ENCODE measurements around the gene CLEC2D.

Gene CLEC2D

DNA sequence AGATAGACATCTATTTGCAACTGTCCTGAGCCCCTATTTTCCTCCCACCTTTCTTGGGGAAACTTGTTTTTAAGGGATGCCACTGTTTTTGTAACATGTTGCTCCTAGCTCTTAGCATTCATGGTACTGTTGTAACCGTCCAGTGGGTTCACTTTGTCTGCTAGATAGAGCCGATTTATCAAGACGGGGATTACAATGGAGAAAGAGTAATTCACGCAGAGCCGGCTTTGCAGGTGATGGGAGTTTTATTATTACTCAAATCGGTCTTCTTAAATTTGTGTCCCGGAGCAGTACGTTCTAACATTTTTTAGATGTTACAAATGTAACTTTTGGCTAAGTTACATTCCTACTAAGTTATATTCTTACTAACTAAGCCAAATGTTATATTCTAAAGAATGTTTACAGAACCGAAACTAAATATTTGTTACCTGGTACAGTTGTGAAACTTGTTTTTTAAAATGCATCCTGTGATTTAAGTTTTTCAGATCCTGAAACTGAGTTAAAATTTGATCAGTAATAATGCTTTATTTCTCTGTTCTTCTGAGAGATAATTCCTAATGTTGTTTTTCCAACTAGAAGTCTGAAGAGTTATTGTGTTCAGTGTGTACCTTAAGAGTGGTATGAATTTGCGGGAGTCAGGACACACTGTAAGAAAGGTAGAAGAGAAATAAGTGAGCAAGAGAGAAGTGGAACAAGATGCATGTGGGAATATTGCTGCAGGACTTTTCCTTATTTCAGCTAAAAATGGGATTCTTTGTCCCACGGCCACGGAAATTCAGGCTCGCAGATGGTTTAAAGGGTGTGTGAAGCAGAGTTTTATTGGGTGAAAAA lies 20.6 kb upstream of the CLEC2D start:
- TF ChIP-seq, protein P1, sequence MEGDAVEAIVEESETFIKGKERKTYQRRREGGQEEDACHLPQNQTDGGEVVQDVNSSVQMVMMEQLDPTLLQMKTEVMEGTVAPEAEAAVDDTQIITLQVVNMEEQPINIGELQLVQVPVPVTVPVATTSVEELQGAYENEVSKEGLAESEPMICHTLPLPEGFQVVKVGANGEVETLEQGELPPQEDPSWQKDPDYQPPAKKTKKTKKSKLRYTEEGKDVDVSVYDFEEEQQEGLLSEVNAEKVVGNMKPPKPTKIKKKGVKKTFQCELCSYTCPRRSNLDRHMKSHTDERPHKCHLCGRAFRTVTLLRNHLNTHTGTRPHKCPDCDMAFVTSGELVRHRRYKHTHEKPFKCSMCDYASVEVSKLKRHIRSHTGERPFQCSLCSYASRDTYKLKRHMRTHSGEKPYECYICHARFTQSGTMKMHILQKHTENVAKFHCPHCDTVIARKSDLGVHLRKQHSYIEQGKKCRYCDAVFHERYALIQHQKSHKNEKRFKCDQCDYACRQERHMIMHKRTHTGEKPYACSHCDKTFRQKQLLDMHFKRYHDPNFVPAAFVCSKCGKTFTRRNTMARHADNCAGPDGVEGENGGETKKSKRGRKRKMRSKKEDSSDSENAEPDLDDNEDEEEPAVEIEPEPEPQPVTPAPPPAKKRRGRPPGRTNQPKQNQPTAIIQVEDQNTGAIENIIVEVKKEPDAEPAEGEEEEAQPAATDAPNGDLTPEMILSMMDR (IDR thresholded peaks at IDR 0.05): no peak

DNA sequence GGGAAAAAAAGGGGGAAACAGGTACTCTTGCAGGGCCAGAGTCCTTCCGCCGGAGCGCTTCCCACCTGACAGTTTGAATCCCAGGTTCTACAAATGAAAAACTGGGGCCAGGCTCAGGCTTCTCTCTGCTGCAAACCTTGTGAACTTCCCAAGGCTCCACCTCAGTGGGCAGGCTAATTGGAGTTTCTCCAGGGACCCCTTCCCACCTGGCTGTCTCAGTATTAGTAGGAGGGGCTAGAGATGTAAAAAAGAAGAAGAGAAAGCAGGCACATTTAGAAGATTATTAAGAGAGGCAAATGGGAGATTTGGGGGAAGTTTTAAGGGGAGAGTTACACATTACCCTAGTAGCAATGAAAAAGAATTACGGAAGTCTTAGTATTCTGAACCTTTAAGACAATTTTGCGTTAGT lies 20.0 kb upstream of the CLEC2D start:
- TF ChIP-seq, protein P1 (IDR thresholded peaks at IDR 0.05): no peak

DNA sequence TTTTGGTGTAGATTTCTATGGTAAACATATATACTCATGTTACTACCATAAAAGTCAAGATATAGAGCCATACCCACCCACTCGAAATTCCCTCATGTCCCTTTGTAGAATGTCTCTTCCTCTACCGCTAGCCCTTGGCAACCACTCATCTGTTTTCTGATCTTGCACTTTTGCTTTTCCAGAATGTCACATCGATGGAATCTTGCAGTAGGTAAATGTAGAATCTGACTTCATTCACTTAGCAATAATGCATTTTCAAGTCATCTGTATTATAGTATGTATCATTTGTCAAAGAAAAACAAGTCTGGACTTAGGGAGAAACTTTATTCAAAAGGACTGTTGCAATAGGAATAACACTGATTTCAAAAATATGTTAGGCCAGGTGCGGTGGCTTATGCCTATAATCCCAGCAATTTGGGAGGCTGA lies 19.3 kb upstream of the CLEC2D start:
- TF ChIP-seq, protein P1 (IDR thresholded peaks at IDR 0.05): no peak

DNA sequence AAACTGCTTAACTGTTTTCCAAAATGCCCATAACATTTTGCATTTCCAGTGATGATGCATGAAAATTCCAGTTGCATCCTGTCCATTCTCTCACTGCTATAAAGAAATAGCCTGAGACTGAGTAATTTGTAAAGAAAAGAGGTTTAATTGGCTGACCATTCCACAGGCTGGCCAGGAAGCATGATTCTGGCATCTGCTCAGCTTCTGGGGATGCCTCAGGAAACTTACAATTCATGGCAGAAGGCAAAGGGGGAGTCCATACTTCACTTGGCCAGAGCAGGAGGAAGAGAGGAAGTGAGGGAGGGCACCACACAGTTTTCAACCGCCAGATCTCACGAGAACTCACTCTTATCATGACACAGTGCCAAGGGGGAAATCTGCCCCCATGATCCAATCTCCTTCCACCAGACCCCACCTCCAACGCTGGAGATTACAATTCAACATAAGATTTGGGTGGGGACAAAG lies 18.2 kb upstream of the CLEC2D start:
- TF ChIP-seq, protein P1 (IDR thresholded peaks at IDR 0.05): no peak

DNA sequence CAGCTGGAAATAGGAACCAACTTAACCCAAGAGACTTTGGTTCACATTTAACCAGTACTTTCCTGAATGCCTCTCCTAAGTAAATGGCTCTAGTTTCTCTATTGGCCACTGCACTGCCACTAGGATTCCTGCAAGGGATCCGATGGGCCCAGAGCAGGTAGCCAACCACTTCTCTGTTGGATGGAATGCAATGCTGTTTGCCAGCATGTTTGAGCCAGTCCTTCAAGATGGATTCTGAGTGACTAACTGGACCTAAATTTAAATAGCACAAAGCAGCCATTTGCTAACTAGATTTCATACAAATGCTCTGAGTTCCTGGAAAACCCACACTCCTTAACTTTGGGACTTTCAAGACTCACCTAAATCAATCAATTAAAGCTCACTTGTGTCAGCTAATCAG lies 9.5 kb upstream of the CLEC2D start:
- TF ChIP-seq, protein P1 (IDR thresholded peaks at IDR 0.05): no peak

DNA sequence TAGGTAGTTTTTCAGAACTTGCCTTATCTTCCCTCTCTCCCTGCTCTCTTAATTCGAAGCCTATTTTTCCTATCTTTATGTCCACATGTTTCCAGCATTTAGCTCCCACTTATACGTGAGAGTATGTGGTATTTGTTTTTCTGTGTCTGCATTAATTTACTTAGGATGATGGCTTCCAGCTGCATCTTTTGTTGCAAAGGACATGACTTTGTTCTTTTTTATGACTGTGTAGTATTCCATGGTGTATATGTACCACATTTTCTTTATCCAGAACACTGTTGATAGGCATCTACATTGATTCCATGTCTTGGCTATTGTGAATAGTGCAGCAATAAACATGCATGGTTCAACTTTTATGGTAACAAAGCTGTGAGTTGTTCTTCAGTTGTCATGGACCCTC lies 7.8 kb upstream of the CLEC2D start:
- TF ChIP-seq, protein P1 (IDR thresholded peaks at IDR 0.05): no peak

DNA sequence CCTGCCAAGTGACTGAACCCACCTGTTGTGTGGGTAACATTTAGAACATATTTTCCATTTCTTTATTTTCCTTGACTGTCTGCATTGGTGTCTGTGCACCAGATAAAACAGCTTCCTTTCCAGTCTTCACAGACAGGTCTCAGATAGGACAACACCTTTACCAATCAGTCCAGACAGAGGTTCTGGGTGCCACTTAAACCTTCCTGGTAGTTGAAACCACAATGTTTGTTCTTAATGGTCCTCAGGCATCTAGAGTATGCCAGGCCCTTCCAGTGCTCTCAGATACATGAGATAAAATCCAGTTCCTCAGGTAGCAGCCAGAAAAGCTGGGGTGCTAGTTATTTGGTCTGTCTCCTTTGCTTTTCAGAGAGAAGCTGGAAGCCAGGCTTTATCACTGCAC lies 7.0 kb upstream of the CLEC2D start:
- TF ChIP-seq, protein P1 (IDR thresholded peaks at IDR 0.05): no peak
